ENCODE results near the gene NADSYN1.

NADSYN1 gene

GRCh38 chr11:71443736-71444445, 9.1 kb upstream of the NADSYN1 start:
- Histone ChIP-seq H3K9me3 (ENCODE audit: insufficient read depth, low read length, severe bottlenecking) (peaks cover 6% of the 10 kb centered on the region), H3K79me2 (ENCODE audit: insufficient read depth, low read length) (peaks cover 17% of the 10 kb centered on the region), H3K27me3 (ENCODE audit: insufficient read depth, low read length, poor library complexity) (no peaks in the 10 kb centered on the region), H3K27ac (ENCODE audit: low read length) (no peak overlapping the region), H3K4me1 (ENCODE audit: insufficient read depth, low read length) (peaks cover 14% of the 10 kb centered on the region), H3K4me2 (ENCODE audit: insufficient read depth, low read length) (no peak overlapping the region), H2AFZ (ENCODE audit: low read depth, low read length) (no peak overlapping the region), H3K4me3 (ENCODE audit: low read depth in 1 of 2, low read length in 2 of 2) (no peak overlapping the region), H4K20me1 (ENCODE audit: insufficient read depth, low read length) (no peaks in the 10 kb centered on the region), H3K9ac (ENCODE audit: low read depth, low read length) (no peak overlapping the region), H3K36me3 (ENCODE audit: insufficient read depth, low read length) (peaks cover 84% of the 10 kb centered on the region)
- TF ChIP-seq CTCF (IDR thresholded peaks at IDR 0.05; ENCODE audit: borderline replicate concordance, extremely low read depth, low read length, poor library complexity, severe bottlenecking) (no peak), EZH2 (IDR thresholded peaks at IDR 0.05; ENCODE audit: borderline replicate concordance, low read depth, low read length, severe bottlenecking) (no peak)
- no peak for DNase-seq
- no peak for ATAC-seq (ENCODE audit: insufficient read depth, low read depth)

- Histone ChIP-seq H3K9me3 (ENCODE audit: insufficient read depth, low read length, severe bottlenecking) (peaks cover 6% of the 10 kb centered on the region), H3K79me2 (ENCODE audit: insufficient read depth, low read length) (peaks cover 26% of the 10 kb centered on the region), H4K20me1 (ENCODE audit: insufficient read depth, low read length) (no peaks in the 10 kb centered on the region), H3K4me3 (ENCODE audit: low read depth in 1 of 2, low read length in 2 of 2) (no peak overlapping the region), H2AFZ (ENCODE audit: low read depth, low read length) (no peak overlapping the region), H3K4me2 (ENCODE audit: insufficient read depth, low read length) (no peak overlapping the region), H3K27me3 (ENCODE audit: insufficient read depth, low read length, poor library complexity) (no peaks in the 10 kb centered on the region), H3K9ac (ENCODE audit: low read depth, low read length) (no peak overlapping the region), H3K27ac (ENCODE audit: low read length) (no peak overlapping the region), H3K36me3 (ENCODE audit: insufficient read depth, low read length) (peaks cover 76% of the 10 kb centered on the region), H3K4me1 (ENCODE audit: insufficient read depth, low read length) (peaks cover 21% of the 10 kb centered on the region)
- DNase-seq, result no peak
- TF ChIP-seq EZH2 (IDR thresholded peaks at IDR 0.05; ENCODE audit: borderline replicate concordance, low read depth, low read length, severe bottlenecking) (no peak), CTCF (IDR thresholded peaks at IDR 0.05; ENCODE audit: borderline replicate concordance, extremely low read depth, low read length, poor library complexity, severe bottlenecking) (no peak)
- ATAC-seq (ENCODE audit: insufficient read depth, low read depth), result no peak
Observed at GRCh38 chr11:71444811-71445210, 8.2 kb upstream of the NADSYN1 start.

GRCh38 chr11:71446150-71446549, 6.9 kb upstream of the NADSYN1 start:
- Histone ChIP-seq H3K4me1 (ENCODE audit: insufficient read depth, low read length) (peaks cover 34% of the 10 kb centered on the region), H3K36me3 (ENCODE audit: insufficient read depth, low read length) (peaks cover 62% of the 10 kb centered on the region), H3K4me3 (ENCODE audit: low read depth in 1 of 2, low read length in 2 of 2) (no peak overlapping the region), H3K9ac (ENCODE audit: low read depth, low read length) (no peak overlapping the region), H3K79me2 (ENCODE audit: insufficient read depth, low read length) (peaks cover 40% of the 10 kb centered on the region), H3K27ac (ENCODE audit: low read length) (no peak overlapping the region), H3K9me3 (ENCODE audit: insufficient read depth, low read length, severe bottlenecking) (peaks cover 6% of the 10 kb centered on the region), H2AFZ (ENCODE audit: low read depth, low read length) (no peak overlapping the region), H3K27me3 (ENCODE audit: insufficient read depth, low read length, poor library complexity) (no peaks in the 10 kb centered on the region), H4K20me1 (ENCODE audit: insufficient read depth, low read length) (no peaks in the 10 kb centered on the region), H3K4me2 (ENCODE audit: insufficient read depth, low read length) (no peak overlapping the region)
- DNase-seq (no peak), ATAC-seq (ENCODE audit: insufficient read depth, low read depth) (no peak)
- no peak for TF ChIP-seq CTCF (IDR thresholded peaks at IDR 0.05; ENCODE audit: borderline replicate concordance, extremely low read depth, low read length, poor library complexity, severe bottlenecking)
- TF ChIP-seq EZH2 (IDR thresholded peaks at IDR 0.05; ENCODE audit: borderline replicate concordance, low read depth, low read length, severe bottlenecking), result no peak

Data from DND-41 (cell line).